GM12878 (cell line): ENCODE measurements around the gene SMIM14. TPM values are rescaled to one million over a fixed set of nuclear protein-coding genes. Genes with fewer than 3 reads are reported as not detected.

Experiments
- ATAC-seq: fragments of 200-7000 bp; cut with Tn5 transposase; 3 replicates; pipeline ENCODE4 v1.9.1; 2020; ENCODE audit warnings: mild to moderate bottlenecking, moderate library complexity
- BruUV-seq: library from RNA; stranded (reverse); fragments of 400-500 nt; replicated peaks from 2 replicates; lab custom pipeline; 2021; lab: Mats Ljungman, UMichigan
- CTCF ChIA-PET: fragments of 300-600 bp; sonication (Branson Sonifier 250); formaldehyde crosslinking; extraction: SDS; loops from one replicate; lab custom pipeline; 2021; ENCODE audit warnings: inconsistent platforms; lab: Yijun Ruan, JAX
- POLR2A ChIA-PET: fragments of 350-600 bp; formaldehyde crosslinking; extraction: SDS; loops from one replicate; lab custom pipeline; 2021; ENCODE audit warnings: inconsistent platforms; lab: Charles Lee
- RAD21 ChIA-PET: fragments of 300-600 bp; sonication (Branson Sonifier 250); formaldehyde crosslinking; loops from one replicate; lab custom pipeline; 2023; ENCODE audit warnings: antibody characterized with exemption; ENCODE audit not compliant: unreplicated experiment; lab: Charles Lee
- SMC1A ChIA-PET: fragments of 300-600 bp; sonication (Branson Sonifier 250); formaldehyde crosslinking; loops from one replicate; lab custom pipeline; 2023; ENCODE audit not compliant: unreplicated experiment, uncharacterized antibody; lab: Charles Lee
- DNase-seq: peaks from one replicate; pipeline ENCODE4 v3.0.0-alpha.2; 2011; ENCODE audit warnings: low read depth, low spot score
- FAIRE-seq: peaks from 3 replicates; lab custom pipeline; 2011; peaks lifted over from hg19 to GRCh38; lab: Jason Lieb, UNC
- H2AFZ ChIP-seq: 2 replicates; pipeline ENCODE4 v1.6.0; 2011; ENCODE audit warnings: low read depth, low read length, control low read depth; ENCODE audit not compliant: control insufficient read depth
- H3K27ac ChIP-seq: 2 replicates; pipeline ENCODE4 v1.5.1; 2011; ENCODE audit warnings: control low read depth; ENCODE audit not compliant: control insufficient read depth, insufficient read depth
- H3K27me3 ChIP-seq, 2 experiments: replicated peaks in 1 of 2; 2 replicates each; pipeline versions ENCODE4 v1.6.0 to v1.6.1; 2011; ENCODE audit warnings: low read length in 1 of 2; ENCODE audit not compliant: control insufficient read depth in 2 of 2, insufficient read depth in 2 of 2
- H3K36me3 ChIP-seq, 2 experiments: 2 replicates each; pipeline ENCODE4 v1.5.1; 2011; ENCODE audit warnings: low read length in 1 of 2; ENCODE audit not compliant: control insufficient read depth in 2 of 2, insufficient read depth in 2 of 2
- H3K4me1 ChIP-seq: 2 replicates; pipeline ENCODE4 v1.6.1; 2011; ENCODE audit warnings: mild to moderate bottlenecking, low read length, moderate library complexity, mixed read lengths; ENCODE audit not compliant: control insufficient read depth, insufficient read depth
- H3K4me2 ChIP-seq: 2 replicates; pipeline ENCODE4 v1.6.0; 2011; ENCODE audit warnings: control low read depth; ENCODE audit not compliant: control insufficient read depth, insufficient read depth
- H3K4me3 ChIP-seq: fragments of 200-600 bp; sonication (generic); 2 replicates; pipeline ENCODE4 v1.5.1; 2016
- H3K79me2 ChIP-seq: 2 replicates; pipeline ENCODE4 v1.6.0; 2011; ENCODE audit warnings: low read length; ENCODE audit not compliant: control insufficient read depth, insufficient read depth
- H3K9ac ChIP-seq: 2 replicates; pipeline ENCODE4 v1.8.0; 2011; ENCODE audit warnings: low read length, control low read depth, mixed read lengths; ENCODE audit not compliant: control insufficient read depth, insufficient read depth
- H3K9me3 ChIP-seq: replicated peaks from 3 replicates; pipeline ENCODE4 v1.5.1; 2011; ENCODE audit warnings: mild to moderate bottlenecking, low read length; ENCODE audit not compliant: control insufficient read depth, insufficient read depth
- H4K20me1 ChIP-seq: 2 replicates; pipeline ENCODE4 v1.6.0; 2011; ENCODE audit not compliant: control insufficient read depth, insufficient read depth
- ATF2 ChIP-seq: IDR thresholded peaks from 2 replicates; pipeline ENCODE4 v1.6.1; 2012; ENCODE audit warnings: low read length, inconsistent platforms
- BCL11A ChIP-seq: IDR thresholded peaks from 2 replicates; pipeline ENCODE4 v1.6.1; 2011; ENCODE audit warnings: low read depth, low read length
- BMI1 ChIP-seq: fragments of 450-650 bp; IDR thresholded peaks from 2 replicates; pipeline ENCODE4 v1.6.1; 2016; ENCODE audit warnings: mild to moderate bottlenecking, moderate library complexity, borderline replicate concordance
- CREM ChIP-seq: IDR thresholded peaks from 2 replicates; pipeline ENCODE4 v1.6.1; 2014; ENCODE audit warnings: antibody characterized with exemption, low read depth
- E2F4 ChIP-seq: IDR thresholded peaks from 2 replicates; pipeline ENCODE4 v1.6.1; 2012; ENCODE audit warnings: low read depth, low read length, improper control_type of control experiment
- GABPA ChIP-seq: IDR thresholded peaks from 2 replicates; pipeline ENCODE4 v1.6.1; 2014; ENCODE audit warnings: antibody characterized with exemption, low read depth, mild to moderate bottlenecking, inconsistent platforms
- JUNB ChIP-seq: IDR thresholded peaks from 2 replicates; pipeline ENCODE4 v1.6.1; 2016; ENCODE audit warnings: antibody characterized with exemption, mild to moderate bottlenecking
- MYB ChIP-seq: fragments of 150-350 bp; IDR thresholded peaks from 2 replicates; pipeline ENCODE4 v1.6.1; 2014; ENCODE audit warnings: mild to moderate bottlenecking, low read depth, low read length, borderline replicate concordance
- NFXL1 ChIP-seq: fragments of 450-650 bp; IDR thresholded peaks from 2 replicates; pipeline ENCODE4 v1.6.1; 2017; ENCODE audit warnings: antibody characterized with exemption, mild to moderate bottlenecking, borderline replicate concordance
- NKRF ChIP-seq: fragments of 450-650 bp; conservative IDR thresholded peaks from 2 replicates; pipeline ENCODE4 v1.6.1; 2017; ENCODE audit warnings: mild to moderate bottlenecking, moderate library complexity
- PRDM15 ChIP-seq: fragments of 450-650 bp; formaldehyde crosslinking; IDR thresholded peaks from 2 replicates; pipeline ENCODE4 v1.4.0; 2020; ENCODE audit warnings: mild to moderate bottlenecking, moderate library complexity
- RB1 ChIP-seq: fragments of 450-650 bp; formaldehyde crosslinking; IDR thresholded peaks from 2 replicates; pipeline ENCODE4 v1.6.1; 2017; ENCODE audit warnings: mild to moderate bottlenecking, borderline replicate concordance
- RFX5 ChIP-seq: IDR thresholded peaks from 2 replicates; pipeline ENCODE4 v1.6.1; 2011; ENCODE audit warnings: low read depth, low read length, improper control_type of control experiment
- SREBF2 ChIP-seq: IDR thresholded peaks from 2 replicates; pipeline ENCODE4 v1.6.1; 2012; ENCODE audit warnings: mild to moderate bottlenecking, low read length
- STAT3 ChIP-seq: IDR thresholded peaks from 2 replicates; pipeline ENCODE4 v1.6.1; 2011; ENCODE audit warnings: low read depth, low read length, improper control_type of control experiment
- ZNF622 ChIP-seq: fragments of 450-650 bp; IDR thresholded peaks from 2 replicates; pipeline ENCODE4 v1.6.1; 2017; ENCODE audit warnings: mild to moderate bottlenecking, inconsistent platforms
- ZSCAN29 ChIP-seq: fragments of 450-650 bp; IDR thresholded peaks from 2 replicates; pipeline ENCODE4 v1.6.1; 2017; ENCODE audit warnings: mild to moderate bottlenecking, moderate library complexity
- WGBS: methylation state at CpG from one replicate; pipeline ENCODE4 v1.1.6; 2016; ENCODE audit warnings: low lambda C conversion rate; ENCODE audit not compliant: insufficient replicate concordance, insufficient coverage; ENCODE audit errors: missing lambda C conversion rate; 5-methylcytosine and 5-hydroxymethylcytosine counted together
- in situ Hi-C: fragments of 300-500 bp; cut with MboI; formaldehyde crosslinking; loops from 9 replicates; pipeline ENCODE4 v1.14.3; 2018; ENCODE audit warnings: mixed read lengths
- intact Hi-C: fragments of 100-400 bp; cut with micrococcal nuclease; formaldehyde crosslinking; loops from one replicate; pipeline ENCODE4 v1.14.2; 2022; ENCODE audit not compliant: unreplicated experiment
- polyA plus RNA-seq, 11 experiments: library from polyadenylated mRNA; depleted of rRNA in 4 of 11; unstranded in 6 of 11; stranded (reverse) in 5 of 11; fragments of >200 nt; fragmentation: Nextera tagmentation in 4 of 11; fragmentation: Illumina TruSeq in 1 of 11; extraction: Ambion mirVana in 4 of 11; extraction: Trizol in 1 of 11; gene quantifications; 1 replicate in 1 of 11; 2 replicates in 10 of 11; pipeline versions ENCODE4 v1.2.1 to v1.2.3, GENCODE V29; 2011 to 2016; ENCODE audit warnings: inconsistent platforms in 2 of 11, missing spikeins in 2 of 11, low read depth in 1 of 11
- total RNA-seq, 4 experiments: library from RNA; depleted of rRNA in 3 of 4; stranded (reverse); fragments of >200 nt in 3 of 4; fragmentation: Illumina TruSeq in 1 of 4; extraction: Trizol in 1 of 4; gene quantifications; 2 replicates each; pipeline versions ENCODE4 v1.2.1 to v1.2.3, GENCODE V29; 2013 to 2021

Gene SMIM14
- total and polyA plus RNA-seq, 10 of the 15 experiments (the other 5 are each of a cell fraction or from before 2014, with no cell fraction given), result 125 to 671 (median 188) TPM

- H3K9me3 ChIP-seq, result no peaks in the 10 kb centered on the region
- DNase-seq (no peak), FAIRE-seq (peak; percentile 91), ATAC-seq (peak; percentile 87)
- ChIA-PET CTCF (interaction anchor here (0.6 to 0.8 kb wide), 2 partner anchors 11 to 22 kb away, joined by 3 read pairs; no protein-coding TSS in a partner anchor), POLR2A (no interaction called here), SMC1A (no interaction called here), RAD21 (interaction anchor here (0.6 to 1.0 kb wide), 2 partner anchors 25 to 144 kb away, joined by 3 read pairs; no protein-coding TSS in a partner anchor)
- no peak overlapping the region for H2AFZ ChIP-seq
- no peaks in the 10 kb centered on the region for H3K36me3 ChIP-seq
- no peak overlapping the region for H3K4me3 ChIP-seq
- H3K79me2 ChIP-seq, result no peaks in the 10 kb centered on the region
- no peak overlapping the region for H3K27ac ChIP-seq
- H4K20me1 ChIP-seq, result no peaks in the 10 kb centered on the region
- H3K27me3 ChIP-seq, result no peaks in the 10 kb centered on the region
- 5% methylated on average over 2 of the region's 2 CpGs for WGBS
- BruUV-seq, result no TSS peak
- H3K9ac ChIP-seq, result no peak overlapping the region
- peaks cover 18% of the 10 kb centered on the region for H3K4me1 ChIP-seq
- in situ Hi-C loops (no loop called here), intact Hi-C loops (no loop called here)
- peak overlapping the region; percentile 56; the same call in 1 of the 2 replicates for H3K4me2 ChIP-seq
- no peak for TF ChIP-seq E2F4
- no peak for TF ChIP-seq PRDM15 (CRISPR knock-in tag)
- no peak for TF ChIP-seq BCL11A
- TF ChIP-seq ZNF622, result no peak
- no peak for TF ChIP-seq RFX5
- TF ChIP-seq CREM, result peak; percentile 29; the same call in 1 of the 2 replicates
- TF ChIP-seq JUNB, result no peak
- TF ChIP-seq RB1, result no peak
- no peak for TF ChIP-seq ZSCAN29
- no peak for TF ChIP-seq BMI1
- peak; percentile 53; the same call in 1 of the 2 replicates for TF ChIP-seq ATF2
- TF ChIP-seq SREBF2, result no peak
- TF ChIP-seq STAT3, result no peak
- no peak for TF ChIP-seq MYB
- TF ChIP-seq NFXL1, result no peak
- no peak for TF ChIP-seq NKRF
- TF ChIP-seq GABPA, result no peak
These were observed 43.5 kb upstream of the SMIM14 start for GRCh38 chr4:39682138-39682537.
